GM12872 (cell line): ENCODE data around the gene ETV2.

Source experiments
- TF ChIP-seq, protein P1 (sequence below): IDR thresholded peaks from 3 replicates; pipeline ENCODE4 v1.5.1; 2011; ENCODE audit warnings: low read depth, mild to moderate bottlenecking, low read length, moderate library complexity; ENCODE audit not compliant: insufficient read depth

The ETV2 gene

DNA sequence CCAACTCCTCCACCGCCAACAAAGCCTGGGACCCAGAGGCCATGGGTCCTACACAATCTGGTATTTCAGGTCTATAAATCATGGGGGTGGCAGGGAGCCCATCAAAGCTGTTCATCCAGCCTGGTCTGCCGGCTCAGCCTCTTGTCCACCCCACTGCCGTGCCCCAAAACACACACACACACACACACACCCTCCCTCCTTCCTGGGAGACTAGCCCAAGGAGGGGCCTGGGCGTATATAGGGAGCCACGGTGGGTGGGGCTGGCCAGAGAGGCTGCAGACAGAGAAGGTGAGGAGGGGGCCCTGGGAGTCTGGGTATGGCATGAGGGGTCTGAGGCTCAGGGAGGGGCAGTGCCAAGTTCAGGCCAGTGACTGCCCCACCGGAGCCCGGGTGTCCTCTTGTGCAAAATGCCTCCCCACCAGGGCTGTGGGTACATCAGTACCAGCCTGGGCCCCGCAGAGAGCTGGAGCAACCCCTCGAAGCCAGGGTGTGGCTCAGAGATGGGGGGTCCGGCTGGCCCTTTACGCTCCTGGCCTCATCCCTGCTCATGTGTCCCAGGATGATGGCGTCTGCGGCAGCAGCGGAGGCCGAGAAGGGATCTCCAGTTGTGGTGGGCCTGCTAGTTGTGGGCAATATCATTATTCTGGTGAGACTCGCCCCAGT, 24.8 kb downstream of the ETV2 start, which contains the start of gene UPK1A:
TSS of gene UPK1A (plus strand) at position 267 of the 663 bp plus-strand sequence. CDS start at position 563, 296 bp downstream.
- TF ChIP-seq, protein P1, sequence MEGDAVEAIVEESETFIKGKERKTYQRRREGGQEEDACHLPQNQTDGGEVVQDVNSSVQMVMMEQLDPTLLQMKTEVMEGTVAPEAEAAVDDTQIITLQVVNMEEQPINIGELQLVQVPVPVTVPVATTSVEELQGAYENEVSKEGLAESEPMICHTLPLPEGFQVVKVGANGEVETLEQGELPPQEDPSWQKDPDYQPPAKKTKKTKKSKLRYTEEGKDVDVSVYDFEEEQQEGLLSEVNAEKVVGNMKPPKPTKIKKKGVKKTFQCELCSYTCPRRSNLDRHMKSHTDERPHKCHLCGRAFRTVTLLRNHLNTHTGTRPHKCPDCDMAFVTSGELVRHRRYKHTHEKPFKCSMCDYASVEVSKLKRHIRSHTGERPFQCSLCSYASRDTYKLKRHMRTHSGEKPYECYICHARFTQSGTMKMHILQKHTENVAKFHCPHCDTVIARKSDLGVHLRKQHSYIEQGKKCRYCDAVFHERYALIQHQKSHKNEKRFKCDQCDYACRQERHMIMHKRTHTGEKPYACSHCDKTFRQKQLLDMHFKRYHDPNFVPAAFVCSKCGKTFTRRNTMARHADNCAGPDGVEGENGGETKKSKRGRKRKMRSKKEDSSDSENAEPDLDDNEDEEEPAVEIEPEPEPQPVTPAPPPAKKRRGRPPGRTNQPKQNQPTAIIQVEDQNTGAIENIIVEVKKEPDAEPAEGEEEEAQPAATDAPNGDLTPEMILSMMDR, result no peak

DNA sequence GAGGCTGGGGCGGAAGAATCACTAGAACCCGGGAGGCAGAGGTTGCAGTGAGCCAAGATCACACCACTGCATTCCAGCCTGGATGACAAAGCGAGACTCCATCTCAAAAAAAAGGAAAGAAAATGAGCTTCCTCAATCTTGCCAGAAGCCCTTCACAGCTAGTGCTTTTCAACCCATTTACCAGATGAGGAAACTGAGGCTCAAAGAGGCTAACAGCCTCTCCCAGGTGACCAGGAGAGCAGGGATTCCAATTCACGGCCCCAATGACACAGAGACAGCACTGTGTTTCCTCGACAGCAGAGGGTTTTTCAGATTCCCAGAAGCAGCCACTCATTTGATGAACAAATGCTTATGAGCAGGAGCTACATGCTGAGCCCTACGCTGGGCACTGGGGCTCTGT, 28.0 kb downstream of the ETV2 start:
- TF ChIP-seq, protein P1, result no peak

GRCh38 chr19:35669974-35670373, 28.4 kb downstream of the ETV2 start:
- TF ChIP-seq, protein P1, result no peak

GRCh38 chr19:35670686-35671085, 29.1 kb downstream of the ETV2 start:
- TF ChIP-seq, protein P1, result no peak

DNA sequence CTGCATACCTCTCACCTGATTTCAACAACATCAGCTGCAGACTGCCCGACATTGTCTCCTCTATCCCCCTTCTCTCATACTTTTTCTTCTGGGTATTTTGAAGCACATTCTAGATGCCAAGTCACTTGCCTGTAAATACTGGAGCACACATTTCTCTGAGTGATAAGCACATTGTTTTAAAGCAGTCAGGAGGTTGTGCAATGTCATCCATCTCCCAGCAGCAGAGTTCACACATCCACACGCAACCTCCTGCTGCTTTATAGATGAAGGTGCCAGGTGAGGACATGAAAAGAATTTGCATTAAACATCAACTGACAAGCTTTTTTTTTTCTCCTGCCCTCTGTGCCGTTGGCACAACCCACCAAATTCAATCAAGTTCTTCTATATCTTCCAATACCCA, 30.3 kb downstream of the ETV2 start:
- TF ChIP-seq, protein P1, result no peak

- TF ChIP-seq, protein P1, result no peak
Observed at GRCh38 chr19:35673121-35673804, 31.7 kb downstream of the ETV2 start.

- TF ChIP-seq, protein P1, result no peak
Observed at GRCh38 chr19:35675589-35676140, 34.1 kb downstream of the ETV2 start.
